Calu3 (cell line): ENCODE measurements around the gene CD9. TPM values are rescaled to one million over a fixed set of nuclear protein-coding genes. Genes with fewer than 3 reads are reported as not detected.

ENCODE experiments used
- BruUV-seq: library from RNA; stranded (reverse); fragments of 400-500 nt; replicated peaks from 2 replicates; lab custom pipeline; 2021; lab: Mats Ljungman, UMichigan
- CTCF ChIA-PET: fragments of 300-600 bp; sonication (Branson Sonifier 250); formaldehyde crosslinking; loops from one replicate; lab custom pipeline; 2022; ENCODE audit warnings: antibody characterized with exemption; lab: Charles Lee
- DNase-seq: peaks from one replicate; pipeline ENCODE4 v3.0.0; 2022
- H3K27ac Mint-ChIP-seq: one replicate; pipeline ENCODE4 v1.8.0; 2022; ENCODE audit warnings: mixed read lengths; ENCODE audit not compliant: unreplicated experiment
- H3K27me3 Mint-ChIP-seq: one replicate; pipeline ENCODE4 v1.8.0; 2022; ENCODE audit warnings: mixed read lengths; ENCODE audit not compliant: unreplicated experiment
- H3K36me3 Mint-ChIP-seq: one replicate; pipeline ENCODE4 v1.8.0; 2022; ENCODE audit warnings: mild to moderate bottlenecking, moderate library complexity, mixed read lengths; ENCODE audit not compliant: insufficient read depth, unreplicated experiment
- H3K4me1 Mint-ChIP-seq: one replicate; pipeline ENCODE4 v1.8.0; 2022; ENCODE audit warnings: mild to moderate bottlenecking, low read depth, mixed read lengths; ENCODE audit not compliant: unreplicated experiment
- H3K4me3 Mint-ChIP-seq: one replicate; pipeline ENCODE4 v1.8.0; 2022; ENCODE audit warnings: mild to moderate bottlenecking, low read depth, moderate library complexity, mixed read lengths; ENCODE audit not compliant: unreplicated experiment
- H3K9me3 Mint-ChIP-seq: one replicate; pipeline ENCODE4 v1.8.0; 2022; ENCODE audit warnings: low read depth, mixed read lengths; ENCODE audit not compliant: unreplicated experiment
- CTCF ChIP-seq: fragments of 200-600 bp; IDR thresholded peaks from one replicate; pipeline ENCODE4 v1.8.0; 2022; ENCODE audit warnings: antibody characterized with exemption; ENCODE audit not compliant: unreplicated experiment
- intact Hi-C: fragments of 100-400 bp; cut with micrococcal nuclease; formaldehyde crosslinking; loops from one replicate; pipeline ENCODE4 v1.10.0; 2022; ENCODE audit not compliant: unreplicated experiment
- total RNA-seq: library from RNA; stranded (reverse); gene quantifications from 2 replicates; pipeline ENCODE4 v1.2.3, GENCODE V29; 2022

The CD9 gene
- total RNA-seq, 1 experiment from 2014 or later: 128 TPM

- CTCF ChIA-PET: no interaction called here
These were observed 3.4 kb downstream of the CD9 start for GRCh38 chr12:6203601-6204000.

GRCh38 chr12:6204533-6205143 is 4.4 kb downstream of the CD9 start:
- Mint-ChIP-seq H3K4me1 (peaks cover 43% of the 10 kb centered on the region), H3K27ac (no peak overlapping the region), H3K9me3 (no peaks in the 10 kb centered on the region), H3K4me3 (no peak overlapping the region), H3K27me3 (no peaks in the 10 kb centered on the region), H3K36me3 (peaks cover 32% of the 10 kb centered on the region)
- CTCF ChIA-PET: interaction anchor here (0.6 kb wide), 1 partner anchor 58 kb away, joined by 3 read pairs; no protein-coding TSS in a partner anchor
- intact Hi-C loops: no loop called here
- no peak for DNase-seq
- no TSS peak for BruUV-seq
- no peak for TF ChIP-seq CTCF

More at GRCh38 chr12:6203601-6204000, 3.4 kb downstream of the CD9 start:
- Mint-ChIP-seq H3K27me3 (no peaks in the 10 kb centered on the region), H3K27ac (no peak overlapping the region), H3K4me3 (no peak overlapping the region), H3K4me1 (peaks cover 42% of the 10 kb centered on the region), H3K36me3 (peaks cover 33% of the 10 kb centered on the region), H3K9me3 (no peaks in the 10 kb centered on the region)
- intact Hi-C loops: no loop called here
- TF ChIP-seq CTCF: no peak
- DNase-seq: no peak
- BruUV-seq: no TSS peak

GRCh38 chr12:6205144-6205539 is 4.9 kb downstream of the CD9 start:
- CTCF ChIA-PET: interaction anchor here (0.6 kb wide), 1 partner anchor 59 kb away, joined by 3 read pairs; no protein-coding TSS in a partner anchor
- no TSS peak for BruUV-seq
- intact Hi-C loops: no loop called here
- DNase-seq: no peak
- Mint-ChIP-seq H3K36me3 (peaks cover 30% of the 10 kb centered on the region), H3K4me3 (no peak overlapping the region), H3K4me1 (peaks cover 44% of the 10 kb centered on the region), H3K27ac (no peak overlapping the region), H3K9me3 (no peaks in the 10 kb centered on the region), H3K27me3 (no peaks in the 10 kb centered on the region)
- no peak for TF ChIP-seq CTCF

GRCh38 chr12:6205761-6206160 is 5.6 kb downstream of the CD9 start:
- Mint-ChIP-seq H3K36me3 (peaks cover 28% of the 10 kb centered on the region), H3K27ac (no peak overlapping the region), H3K4me3 (no peak overlapping the region), H3K27me3 (no peaks in the 10 kb centered on the region), H3K9me3 (no peaks in the 10 kb centered on the region), H3K4me1 (peaks cover 44% of the 10 kb centered on the region)
- intact Hi-C loops: no loop called here
- no peak for DNase-seq
- no peak for TF ChIP-seq CTCF
- no TSS peak for BruUV-seq
- CTCF ChIA-PET: no interaction called here
